Superior temporal gyrus (tissue), 1 donor: ENCODE measurements around the gene CT45A7.
"Not testable (repeated sequence)": the region's sequence is repeated elsewhere in the genome, so short reads cannot be mapped to it uniquely, and the experiment has no call there.

Source experiments
- DNase-seq: peaks from one replicate; pipeline ENCODE4 v3.0.0-alpha.2; 2016; ENCODE audit errors: extremely low spot score

The CT45A7 gene, protein sequence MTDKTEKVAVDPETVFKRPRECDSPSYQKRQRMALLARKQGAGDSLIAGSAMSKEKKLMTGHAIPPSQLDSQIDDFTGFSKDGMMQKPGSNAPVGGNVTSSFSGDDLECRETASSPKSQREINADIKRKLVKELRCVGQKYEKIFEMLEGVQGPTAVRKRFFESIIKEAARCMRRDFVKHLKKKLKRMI

DNA sequence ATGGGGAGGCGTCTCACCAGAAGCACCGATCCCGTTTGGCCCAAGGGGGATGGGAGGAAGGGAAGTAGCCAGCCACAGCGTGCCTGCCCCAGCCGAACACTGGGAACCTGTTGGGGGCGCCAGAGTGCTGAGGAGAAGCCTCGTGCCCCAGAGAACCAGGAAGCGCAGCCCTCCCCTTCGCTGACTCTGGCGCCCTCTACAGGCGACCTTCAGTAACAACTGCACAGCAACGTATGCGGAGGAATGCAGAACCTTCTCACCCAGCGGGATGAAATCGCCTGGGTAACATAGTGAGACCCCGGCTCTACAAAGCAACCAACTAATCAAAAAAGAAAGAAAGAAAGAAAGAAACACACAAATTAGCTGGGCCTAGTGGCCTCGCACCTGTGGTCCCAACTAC is at the start of gene CT45A7:
Gene CT45A7 (minus strand): TSS at position 101 of the 400 bp plus-strand sequence. CDS start 3,747 bp downstream, outside the sequence.
- DNase-seq = not testable (repeated sequence)

DNA sequence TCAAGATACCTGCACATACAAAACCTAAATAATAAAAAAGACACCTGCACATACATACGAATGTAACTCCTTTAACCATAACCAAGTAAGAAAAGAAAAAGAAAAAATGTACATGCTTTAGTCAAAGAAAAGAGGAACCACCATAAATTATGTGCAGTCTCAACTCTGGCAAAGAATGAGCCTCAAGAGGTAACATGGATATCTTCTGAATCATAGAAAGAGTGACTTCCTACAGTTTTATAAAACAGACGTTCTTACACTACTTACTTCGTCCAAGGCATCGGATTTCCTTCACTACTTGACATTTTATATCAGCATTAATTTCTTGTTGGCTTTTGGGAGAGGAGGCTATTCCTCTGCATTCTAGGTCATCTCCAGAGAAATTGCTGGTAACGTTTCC is 45.7 kb upstream of the CT45A7 start:
- not testable (repeated sequence) for DNase-seq

DNA sequence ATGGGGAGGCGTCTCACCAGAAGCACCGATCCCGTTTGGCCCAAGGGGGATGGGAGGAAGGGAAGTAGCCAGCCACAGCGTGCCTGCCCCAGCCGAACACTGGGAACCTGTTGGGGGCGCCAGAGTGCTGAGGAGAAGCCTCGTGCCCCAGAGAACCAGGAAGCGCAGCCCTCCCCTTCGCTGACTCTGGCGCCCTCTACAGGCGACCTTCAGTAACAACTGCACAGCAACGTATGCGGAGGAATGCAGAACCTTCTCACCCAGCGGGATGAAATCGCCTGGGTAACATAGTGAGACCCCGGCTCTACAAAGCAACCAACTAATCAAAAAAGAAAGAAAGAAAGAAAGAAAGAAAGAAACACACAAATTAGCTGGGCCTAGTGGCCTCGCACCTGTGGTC is 34.6 kb upstream of the CT45A7 start, which contains the start of gene CT45A9:
Gene CT45A9 (minus strand): TSS at position 101 of the 400 bp plus-strand sequence. CDS start 3,751 bp downstream, outside the sequence.
- not testable (repeated sequence) for DNase-seq

DNA sequence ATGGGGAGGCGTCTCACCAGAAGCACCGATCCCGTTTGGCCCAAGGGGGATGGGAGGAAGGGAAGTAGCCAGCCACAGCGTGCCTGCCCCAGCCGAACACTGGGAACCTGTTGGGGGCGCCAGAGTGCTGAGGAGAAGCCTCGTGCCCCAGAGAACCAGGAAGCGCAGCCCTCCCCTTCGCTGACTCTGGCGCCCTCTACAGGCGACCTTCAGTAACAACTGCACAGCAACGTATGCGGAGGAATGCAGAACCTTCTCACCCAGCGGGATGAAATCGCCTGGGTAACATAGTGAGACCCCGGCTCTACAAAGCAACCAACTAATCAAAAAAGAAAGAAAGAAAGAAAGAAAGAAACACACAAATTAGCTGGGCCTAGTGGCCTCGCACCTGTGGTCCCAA is 17.4 kb upstream of the CT45A7 start, which contains the start of gene CT45A8:
Gene CT45A8 (minus strand): TSS at position 101 of the 400 bp plus-strand sequence. CDS start 3,755 bp downstream, outside the sequence.
- not testable (repeated sequence) for DNase-seq

DNA sequence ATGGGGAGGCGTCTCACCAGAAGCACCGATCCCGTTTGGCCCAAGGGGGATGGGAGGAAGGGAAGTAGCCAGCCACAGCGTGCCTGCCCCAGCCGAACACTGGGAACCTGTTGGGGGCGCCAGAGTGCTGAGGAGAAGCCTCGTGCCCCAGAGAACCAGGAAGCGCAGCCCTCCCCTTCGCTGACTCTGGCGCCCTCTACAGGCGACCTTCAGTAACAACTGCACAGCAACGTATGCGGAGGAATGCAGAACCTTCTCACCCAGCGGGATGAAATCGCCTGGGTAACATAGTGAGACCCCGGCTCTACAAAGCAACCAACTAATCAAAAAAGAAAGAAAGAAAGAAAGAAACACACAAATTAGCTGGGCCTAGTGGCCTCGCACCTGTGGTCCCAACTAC is 17.2 kb downstream of the CT45A7 start, which contains the start of gene CT45A2:
Gene CT45A2 (minus strand): TSS at position 101 of the 400 bp plus-strand sequence. CDS start 3,747 bp downstream, outside the sequence.
- DNase-seq = not testable (repeated sequence)

DNA sequence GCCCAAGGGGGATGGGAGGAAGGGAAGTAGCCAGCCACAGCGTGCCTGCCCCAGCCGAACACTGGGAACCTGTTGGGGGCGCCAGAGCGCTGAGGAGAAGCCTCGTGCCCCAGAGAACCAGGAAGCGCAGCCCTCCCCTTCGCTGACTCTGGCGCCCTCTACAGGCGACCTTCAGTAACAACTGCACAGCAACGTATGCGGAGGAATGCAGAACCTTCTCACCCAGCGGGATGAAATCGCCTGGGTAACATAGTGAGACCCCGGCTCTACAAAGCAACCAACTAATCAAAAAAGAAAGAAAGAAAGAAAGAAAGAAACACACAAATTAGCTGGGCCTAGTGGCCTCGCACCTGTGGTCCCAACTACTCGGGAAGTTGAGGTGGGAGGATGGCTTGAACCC is 34.4 kb downstream of the CT45A7 start, which contains the start of gene CT45A6:
Gene CT45A6 (minus strand): TSS at position 101 of the 400 bp plus-strand sequence. CDS start 3,794 bp downstream, outside the sequence.
- DNase-seq = not testable (repeated sequence)

DNA sequence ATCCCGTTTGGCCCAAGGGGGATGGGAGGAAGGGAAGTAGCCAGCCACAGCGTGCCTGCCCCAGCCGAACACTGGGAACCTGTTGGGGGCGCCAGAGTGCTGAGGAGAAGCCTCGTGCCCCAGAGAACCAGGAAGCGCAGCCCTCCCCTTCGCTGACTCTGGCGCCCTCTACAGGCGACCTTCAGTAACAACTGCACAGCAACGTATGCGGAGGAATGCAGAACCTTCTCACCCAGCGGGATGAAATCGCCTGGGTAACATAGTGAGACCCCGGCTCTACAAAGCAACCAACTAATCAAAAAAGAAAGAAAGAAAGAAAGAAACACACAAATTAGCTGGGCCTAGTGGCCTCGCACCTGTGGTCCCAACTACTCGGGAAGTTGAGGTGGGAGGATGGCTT is 51.7 kb downstream of the CT45A7 start, which contains the start of gene CT45A5:
Gene CT45A5 (minus strand): TSS at position 101 of the 400 bp plus-strand sequence. CDS start 3,774 bp downstream, outside the sequence.
- DNase-seq = not testable (repeated sequence)
